Umbilical cord (tissue), 2 donors: ENCODE data around the gene ATF3. TPM values are rescaled to one million over a fixed set of nuclear protein-coding genes. Genes with fewer than 3 reads are reported as not detected.

Source experiments
- DNase-seq: peaks from one replicate; pipeline ENCODE4 v3.0.0-alpha.2; 2015; ENCODE audit warnings: low spot score
- total RNA-seq: library from RNA; depleted of rRNA; stranded (reverse); fragments of >200 nt; gene quantifications from one replicate; pipeline ENCODE4 v1.2.3, GENCODE V29; 2014; ENCODE audit warnings: low replicate concordance; ENCODE audit not compliant: insufficient read depth

Gene ATF3, protein sequence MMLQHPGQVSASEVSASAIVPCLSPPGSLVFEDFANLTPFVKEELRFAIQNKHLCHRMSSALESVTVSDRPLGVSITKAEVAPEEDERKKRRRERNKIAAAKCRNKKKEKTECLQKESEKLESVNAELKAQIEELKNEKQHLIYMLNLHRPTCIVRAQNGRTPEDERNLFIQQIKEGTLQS
- total RNA-seq = 82.1 TPM

DNA sequence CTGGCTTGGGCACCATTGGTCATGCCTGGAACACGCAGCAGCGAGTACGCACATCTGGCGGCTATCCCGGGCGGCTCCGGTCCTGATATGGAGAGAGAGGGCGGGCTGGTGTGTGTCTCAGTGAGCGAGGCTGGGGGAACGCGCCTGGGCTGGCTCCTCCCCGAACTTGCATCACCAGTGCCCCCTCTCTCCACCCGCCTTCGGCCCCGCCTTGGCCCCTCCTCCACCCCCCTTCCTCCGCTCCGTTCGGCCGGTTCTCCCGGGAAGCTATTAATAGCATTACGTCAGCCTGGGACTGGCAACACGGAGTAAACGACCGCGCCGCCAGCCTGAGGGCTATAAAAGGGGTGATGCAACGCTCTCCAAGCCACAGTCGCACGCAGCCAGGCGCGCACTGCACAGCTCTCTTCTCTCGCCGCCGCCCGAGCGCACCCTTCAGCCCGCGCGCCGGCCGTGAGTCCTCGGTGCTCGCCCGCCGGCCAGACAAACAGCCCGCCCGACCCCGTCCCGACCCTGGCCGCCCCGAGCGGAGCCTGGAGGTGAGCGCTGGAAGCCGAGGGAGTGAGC, at the start of gene ATF3:
Gene ATF3, plus strand, starts transcription at position 370 of the 567 bp plus-strand sequence. CDS start 6,261 bp downstream, outside the sequence.
- DNase-seq = peak; percentile 99

DNA sequence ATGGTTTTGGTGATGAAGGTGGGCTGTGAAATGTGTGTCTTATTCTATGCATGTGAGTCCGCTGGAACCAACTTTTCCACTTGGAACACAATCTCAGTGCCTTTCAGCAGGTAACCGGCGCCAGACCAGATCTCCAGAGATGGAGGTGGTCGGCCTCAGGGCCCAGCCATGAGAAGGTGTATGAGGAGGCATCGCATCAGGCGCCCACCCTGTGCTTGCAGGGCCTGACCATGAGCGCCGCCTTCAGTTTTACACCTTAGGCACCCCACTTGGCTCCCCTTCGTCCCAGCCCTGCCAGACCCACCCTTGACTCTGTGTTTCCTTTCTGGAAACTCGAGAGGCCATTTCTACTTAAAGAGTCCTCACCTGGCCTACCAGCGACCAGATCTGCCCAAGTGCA, 48.6 kb upstream of the ATF3 start:
- DNase-seq = no peak

DNA sequence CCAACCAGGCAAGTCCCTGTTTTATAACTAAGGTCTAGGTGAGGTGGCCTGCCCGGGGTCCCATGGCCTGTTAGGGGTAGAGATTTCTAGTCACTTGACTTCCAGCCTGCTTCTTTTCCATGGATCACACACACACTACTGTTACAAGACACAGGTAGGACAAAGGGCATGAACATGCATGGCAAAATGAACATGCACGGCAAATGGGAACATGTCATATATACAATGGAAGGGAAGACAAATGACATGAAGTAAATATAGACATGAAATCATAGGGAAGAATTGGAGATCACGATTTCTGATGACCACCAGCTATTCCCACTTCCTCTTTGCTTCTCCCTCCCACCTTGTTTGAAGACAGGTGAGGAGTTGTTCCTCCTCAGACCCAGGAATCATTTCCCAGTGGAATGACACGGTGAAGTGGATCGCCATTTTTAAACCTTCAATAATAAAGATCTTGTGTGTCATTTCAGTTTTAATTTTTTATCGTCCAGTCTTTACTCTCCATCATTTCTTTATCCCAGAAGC, 47.6 kb upstream of the ATF3 start:
- DNase-seq = no peak

DNA sequence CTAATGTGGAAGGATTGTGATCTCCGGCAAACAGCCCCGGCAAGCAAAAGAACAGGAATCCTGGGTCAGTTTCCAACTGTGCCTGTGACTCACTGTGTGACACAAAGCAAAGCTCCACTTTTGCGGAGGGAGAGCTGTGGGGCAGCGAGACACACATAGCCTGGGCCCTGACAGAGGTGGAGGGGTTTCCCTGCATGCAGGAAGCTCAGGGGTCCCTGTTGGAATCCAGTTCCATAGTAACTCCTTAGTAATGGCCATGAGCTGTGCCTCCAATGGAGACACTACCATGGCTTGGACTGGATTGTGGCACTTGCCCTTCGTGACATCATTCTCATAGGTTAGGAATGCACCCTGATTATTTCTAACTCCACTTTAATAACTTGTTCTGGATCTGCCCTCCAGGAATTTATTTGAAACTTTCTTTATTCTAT, 47.0 kb upstream of the ATF3 start:
- DNase-seq = peak; percentile 69

DNA sequence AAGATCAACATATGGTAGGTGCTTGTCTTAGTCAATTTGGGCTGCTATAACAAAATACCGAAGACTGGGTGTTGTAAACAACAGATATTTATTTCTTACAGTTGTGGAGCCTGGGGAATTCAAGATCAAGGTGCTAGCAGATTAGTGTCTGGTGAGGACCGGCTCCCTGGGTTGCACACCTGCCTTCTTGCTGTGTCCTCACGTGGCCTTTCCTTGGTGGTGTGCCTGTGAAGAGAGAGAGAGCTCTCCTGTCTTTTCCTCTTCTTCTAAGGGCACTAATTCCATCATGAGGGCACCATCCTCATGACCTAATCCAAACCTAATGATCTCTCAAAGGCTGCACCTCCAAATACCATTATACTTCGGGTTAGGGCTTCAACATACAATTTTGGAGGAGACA, 45.8 kb upstream of the ATF3 start:
- no peak for DNase-seq

DNA sequence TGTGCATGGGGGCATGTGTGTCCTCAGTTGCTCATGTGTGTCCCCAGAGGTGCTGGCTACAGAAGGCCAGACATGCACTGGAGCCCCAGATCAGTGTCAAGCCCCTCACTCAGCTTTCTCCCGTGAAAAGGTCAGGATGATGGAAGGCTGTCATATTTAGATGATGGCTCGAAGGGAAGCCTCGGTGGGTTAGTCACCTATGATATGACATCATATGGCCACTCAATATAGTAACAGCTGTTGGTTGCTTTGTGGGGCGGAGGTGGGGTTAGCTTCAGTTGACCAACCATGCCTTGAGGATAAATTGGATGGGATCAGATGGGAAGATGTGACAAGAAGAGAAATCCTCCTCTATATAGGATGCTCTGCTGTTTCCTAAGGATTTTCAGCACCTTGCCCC, 43.5 kb upstream of the ATF3 start:
- no peak for DNase-seq

DNA sequence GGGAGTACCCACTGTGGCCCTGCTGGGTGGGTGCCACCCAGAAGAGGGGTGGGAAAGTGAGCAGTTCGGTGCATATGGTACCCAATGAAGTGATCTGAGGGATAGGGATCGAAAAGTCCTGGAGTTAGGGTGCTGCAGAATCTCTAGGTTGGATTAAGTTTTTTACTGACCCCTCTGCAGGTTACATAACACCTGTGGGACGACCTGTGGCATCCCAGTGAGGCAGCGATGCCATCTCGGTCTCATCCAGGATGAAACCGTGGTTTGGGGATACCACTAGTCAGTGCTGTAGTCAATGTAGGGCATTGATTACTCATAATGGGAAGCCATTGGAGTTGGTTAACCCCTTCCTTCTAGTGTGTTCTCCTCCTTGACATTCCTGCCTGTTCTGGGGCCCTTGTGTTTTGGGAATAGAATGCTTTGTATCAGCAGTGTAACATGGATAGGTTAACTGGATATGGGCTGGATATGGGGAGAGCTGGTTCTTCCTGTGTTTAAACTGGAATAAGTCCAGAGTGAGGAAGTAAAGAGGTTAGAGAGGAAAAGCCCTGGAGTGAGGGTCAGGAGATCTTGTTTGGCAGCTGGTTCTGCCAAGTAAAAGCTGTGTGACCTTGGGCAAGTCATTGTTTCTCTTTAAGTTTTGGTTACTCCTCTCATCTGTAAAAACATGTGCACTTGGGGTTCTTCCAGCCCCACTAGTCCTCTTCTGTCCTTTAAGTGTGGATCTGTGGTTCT, 42.8 kb upstream of the ATF3 start:
- no peak for DNase-seq

DNA sequence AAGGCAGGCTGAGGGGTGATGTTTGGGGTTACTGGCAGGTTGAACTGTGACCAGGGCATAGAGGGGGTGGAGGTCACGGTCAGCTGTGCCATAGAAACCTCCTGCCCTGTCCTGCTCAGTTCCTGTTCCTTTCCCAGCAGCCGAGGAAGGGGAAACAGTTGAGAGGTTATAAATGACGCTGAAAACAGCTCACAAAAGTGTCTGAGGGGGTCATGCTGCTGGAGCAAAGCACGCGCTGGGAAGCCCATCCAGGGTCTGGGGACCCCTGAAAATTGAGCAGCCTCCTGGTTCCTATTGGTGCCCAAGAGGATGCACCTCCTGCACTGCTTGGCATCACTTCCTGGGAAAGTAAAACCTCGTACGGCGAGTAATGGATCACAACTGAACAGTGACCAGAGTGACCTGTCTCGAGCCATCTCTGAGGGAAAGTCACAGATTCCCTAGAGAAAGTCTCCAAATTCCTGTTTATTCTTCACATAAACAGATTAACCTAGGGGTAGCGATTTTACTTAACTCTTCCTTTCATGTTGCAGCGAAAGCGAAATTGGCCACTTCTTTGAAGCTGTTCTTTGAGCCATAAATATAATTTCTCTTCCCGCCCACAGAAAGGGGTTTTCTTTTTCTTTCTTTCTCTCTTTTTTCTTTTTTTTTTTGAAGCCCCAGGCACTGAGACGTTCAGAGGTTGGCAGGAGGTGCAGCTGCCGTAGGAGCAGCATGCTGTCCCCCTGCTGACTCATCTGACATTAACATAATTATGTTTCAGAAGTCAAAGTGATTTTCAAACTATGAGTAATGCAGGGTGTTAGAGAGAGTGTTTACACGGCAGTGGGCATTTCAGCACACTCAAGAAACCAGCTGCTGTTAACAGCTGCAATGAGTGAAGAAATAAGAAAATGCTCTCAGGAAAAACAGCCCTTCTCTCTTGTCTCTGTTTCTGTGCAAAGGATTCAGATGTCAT, 41.8 kb upstream of the ATF3 start:
- peak; percentile 73 for DNase-seq

DNA sequence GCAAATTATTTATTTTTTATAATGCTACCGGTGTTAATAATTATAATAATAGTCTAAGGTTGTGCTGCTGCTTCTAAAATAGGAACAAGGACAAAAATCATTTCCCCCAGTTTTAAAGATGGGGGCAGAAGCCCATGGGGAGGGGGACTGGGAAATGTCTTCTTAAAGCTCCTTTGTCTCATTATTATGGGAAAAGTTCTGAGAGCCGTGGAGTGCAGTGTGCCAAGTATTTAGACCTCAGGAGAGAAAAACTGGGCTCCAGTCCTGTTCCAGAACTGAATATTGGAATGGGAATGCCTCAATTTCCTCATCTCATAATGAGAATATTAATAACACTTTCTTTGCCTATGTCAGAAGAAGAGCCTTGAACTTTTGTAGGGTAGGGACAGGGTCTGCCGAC, 40.9 kb upstream of the ATF3 start:
- DNase-seq = no peak

DNA sequence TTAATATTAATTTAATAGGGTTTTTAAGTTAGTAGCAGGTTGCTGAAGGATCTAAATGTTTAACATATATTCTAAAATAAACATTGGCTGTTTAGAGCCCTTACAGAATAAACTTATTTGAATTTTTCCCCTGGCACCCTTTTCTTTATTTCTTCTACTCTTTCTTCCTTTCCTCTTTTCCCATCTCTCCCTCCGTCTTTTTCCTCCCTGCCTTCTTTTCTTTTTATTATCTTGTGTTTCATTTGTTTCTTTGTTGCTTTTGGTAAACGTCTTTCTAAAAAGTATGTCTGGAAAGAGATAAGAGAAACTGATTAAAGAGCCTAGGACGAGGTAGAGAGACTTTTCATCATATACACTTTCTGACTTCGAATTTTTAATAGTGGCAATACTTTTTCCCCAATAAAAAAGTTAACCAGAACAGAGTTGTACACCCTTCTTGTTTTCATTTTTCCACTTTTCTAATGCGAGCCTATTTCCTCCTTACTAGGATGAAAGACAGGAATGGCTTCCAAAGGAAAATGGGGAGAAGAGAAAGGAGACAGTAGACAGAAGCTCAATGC, 39.5 kb upstream of the ATF3 start:
- no peak for DNase-seq

DNA sequence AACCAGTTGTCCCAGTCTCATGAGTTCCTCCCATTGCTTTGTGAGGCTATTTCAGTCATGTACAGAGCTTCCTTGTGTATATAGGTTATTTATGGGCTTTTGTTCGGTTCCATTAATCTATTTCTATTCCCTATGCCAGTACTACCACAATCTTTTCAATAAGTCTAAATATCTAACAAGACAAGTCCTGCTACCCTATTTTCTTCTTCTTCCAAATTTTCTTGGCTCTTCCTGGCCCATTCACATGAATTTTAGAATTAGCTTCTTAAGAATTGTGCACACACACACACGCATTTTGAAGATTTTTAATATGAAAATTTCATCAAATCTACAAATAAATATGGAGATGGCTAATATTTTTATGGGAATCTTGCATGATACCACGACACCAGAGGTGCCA, 33.8 kb upstream of the ATF3 start:
- DNase-seq = no peak

DNA sequence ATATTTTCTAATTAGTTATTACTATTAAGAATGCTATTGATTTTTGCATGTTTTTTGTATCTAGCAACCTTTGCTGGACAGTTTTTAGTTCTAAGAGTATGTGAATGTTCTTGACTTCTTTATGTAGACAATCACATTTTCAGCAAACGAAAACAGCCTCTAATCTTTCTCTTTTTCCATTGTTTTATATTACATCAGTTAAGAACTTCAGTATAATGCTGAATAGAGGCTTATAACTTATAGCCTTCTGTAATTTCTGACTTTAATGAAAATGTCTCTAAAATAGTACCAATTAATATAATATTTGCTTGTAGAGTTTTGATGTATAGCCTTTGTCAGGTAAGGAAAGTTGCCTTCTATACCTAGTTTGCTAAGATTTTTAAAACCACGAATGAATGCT, 33.2 kb upstream of the ATF3 start:
- DNase-seq = no peak

DNA sequence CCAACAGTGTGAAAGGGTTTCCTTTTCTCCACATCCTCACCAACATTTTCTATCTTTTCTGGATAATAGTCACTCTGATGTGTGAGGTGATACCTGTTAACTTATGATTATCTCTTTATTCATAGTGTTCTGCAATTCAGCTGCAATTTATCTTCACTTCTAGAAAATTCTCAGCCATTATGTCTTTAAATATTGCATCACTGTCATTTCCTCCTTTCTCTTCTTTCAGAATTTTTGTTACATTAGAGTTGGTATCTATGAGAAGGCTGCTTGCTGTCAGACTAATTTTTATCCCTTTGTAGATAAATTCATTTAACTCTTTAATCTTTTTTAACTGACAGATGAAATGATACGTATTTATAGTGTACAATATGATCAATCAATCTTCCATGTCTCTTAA, 30.5 kb upstream of the ATF3 start:
- DNase-seq = no peak

DNA sequence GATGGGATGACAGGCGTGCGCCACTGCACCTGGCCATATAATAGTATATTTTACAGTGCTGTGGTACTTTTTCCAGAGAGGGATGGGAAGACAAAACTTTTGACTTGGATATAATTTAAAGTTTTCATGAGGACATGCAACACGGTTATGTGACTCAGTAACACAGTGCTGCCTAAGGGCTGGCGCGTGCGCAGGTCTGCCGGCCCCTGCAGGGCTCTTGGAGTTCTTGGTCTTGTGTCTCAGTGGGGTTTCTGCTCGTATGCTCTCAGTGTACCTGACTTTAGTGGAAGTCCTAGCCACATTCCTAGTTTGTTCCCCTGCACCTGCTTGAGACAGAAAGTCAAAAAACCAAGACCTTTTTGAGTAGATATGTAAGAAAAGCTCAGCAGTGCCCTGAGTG, 27.5 kb upstream of the ATF3 start:
- no peak for DNase-seq

DNA sequence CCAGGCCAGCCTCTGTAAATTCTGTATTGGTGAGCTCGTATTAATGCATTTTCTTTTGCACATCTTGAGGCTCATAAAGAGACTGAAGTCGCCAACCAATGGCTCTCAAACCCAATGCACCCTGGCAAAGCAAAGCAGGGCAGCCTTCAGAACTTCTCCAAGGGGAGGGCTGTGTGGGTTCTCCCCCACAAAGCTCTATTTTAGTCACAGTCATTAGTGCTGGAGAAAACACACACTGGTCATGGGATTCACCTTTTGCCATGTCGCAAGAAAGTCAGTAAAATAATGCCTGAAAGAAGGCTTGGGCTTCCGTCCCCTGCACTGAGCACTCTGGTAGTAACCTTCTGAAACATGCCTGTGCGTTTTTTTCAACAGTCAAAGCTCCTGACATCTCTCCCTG, 26.3 kb upstream of the ATF3 start:
- DNase-seq = no peak

DNA sequence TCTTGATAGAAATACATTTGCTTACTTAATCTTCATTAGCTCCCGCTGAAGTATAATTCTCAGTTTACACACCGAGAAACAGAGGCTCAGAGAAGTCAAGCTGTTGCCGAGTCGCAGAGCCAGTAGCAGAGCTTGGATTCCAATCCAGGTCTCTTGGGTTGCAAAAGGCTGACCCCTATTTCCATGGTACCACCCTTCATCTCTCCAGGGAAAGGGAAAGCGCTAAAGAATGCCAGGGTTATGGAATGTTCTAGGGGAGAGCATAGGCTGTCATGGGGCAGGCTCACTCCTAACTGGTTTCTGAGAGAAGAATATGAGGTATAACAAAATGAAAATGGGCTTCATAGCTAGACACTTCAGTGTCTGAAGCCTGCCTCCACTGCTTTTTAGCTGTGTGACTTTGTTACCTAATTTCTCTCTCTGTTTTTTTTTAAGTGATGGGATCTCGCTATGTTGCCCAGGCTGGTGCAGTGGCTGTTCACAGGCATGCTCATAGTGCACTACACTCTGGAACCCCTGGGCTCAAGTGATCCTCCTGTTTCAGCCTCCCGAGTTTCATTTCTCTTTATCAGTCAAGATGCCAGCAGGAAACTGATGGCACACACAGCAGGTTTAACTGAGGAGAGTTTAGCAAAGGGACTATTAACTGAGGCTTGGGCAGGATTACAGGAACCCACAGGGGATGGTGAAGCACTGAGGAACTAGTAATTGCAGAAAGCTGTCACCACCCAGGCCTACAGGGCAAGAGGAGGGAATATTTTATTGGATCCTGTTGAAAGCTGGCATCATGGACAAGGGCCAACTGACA, 25.5 kb upstream of the ATF3 start:
- DNase-seq = no peak

DNA sequence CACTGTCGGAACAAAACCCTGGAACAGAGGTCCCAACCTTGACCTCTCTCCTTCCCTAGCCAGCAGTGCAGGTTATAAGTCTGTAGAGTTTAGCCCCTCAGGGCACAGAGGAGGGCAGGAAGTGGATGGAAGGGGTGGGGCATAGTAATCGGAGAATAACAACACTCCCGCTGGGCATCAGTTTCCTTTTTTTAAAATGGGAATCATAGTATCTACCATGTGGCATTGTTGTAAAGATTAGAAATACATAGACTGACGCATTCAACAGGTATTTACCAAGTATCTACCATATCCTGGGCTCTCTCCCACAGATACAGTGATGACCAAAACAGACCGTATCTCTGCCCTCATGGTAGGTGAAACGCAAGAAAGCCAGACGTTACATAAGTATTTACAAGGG, 24.9 kb upstream of the ATF3 start:
- no peak for DNase-seq

DNA sequence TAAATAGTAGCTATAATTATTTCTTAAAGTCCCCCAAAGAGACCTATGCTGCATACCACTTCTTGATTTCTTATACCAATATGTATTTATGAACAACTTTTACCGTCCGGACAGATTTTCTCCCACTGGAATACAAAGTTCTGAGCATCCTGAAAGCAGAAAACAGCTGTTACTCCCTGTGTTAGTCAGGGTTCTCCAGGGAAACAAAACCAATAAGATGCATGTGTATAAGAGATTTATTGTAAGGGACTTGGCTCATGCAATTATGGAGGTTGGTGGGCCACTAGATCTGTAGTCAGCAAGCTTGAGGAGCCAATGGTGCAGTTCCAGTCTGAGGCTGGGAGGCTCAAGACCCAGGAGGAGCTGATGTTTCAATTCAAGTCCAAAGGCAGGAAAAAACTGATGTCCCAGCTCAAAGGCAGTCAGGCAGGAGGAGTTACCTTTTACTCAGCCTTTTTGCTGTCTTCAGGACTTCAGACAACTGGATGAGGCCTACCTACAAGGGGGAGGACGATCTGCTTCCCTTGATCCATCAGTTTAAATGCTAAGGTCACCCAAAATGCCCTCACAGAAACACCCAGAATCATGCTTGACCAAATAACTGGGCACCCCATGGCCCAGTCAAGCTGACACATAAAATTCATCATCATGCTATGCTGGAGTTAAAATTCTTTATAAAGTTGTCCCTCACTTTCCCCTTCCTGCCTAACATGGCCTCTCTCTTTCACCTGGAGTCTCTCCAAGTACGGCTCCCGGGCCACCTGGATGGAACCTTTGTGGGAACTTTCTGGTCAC, 24.3 kb upstream of the ATF3 start:
- no peak for DNase-seq

DNA sequence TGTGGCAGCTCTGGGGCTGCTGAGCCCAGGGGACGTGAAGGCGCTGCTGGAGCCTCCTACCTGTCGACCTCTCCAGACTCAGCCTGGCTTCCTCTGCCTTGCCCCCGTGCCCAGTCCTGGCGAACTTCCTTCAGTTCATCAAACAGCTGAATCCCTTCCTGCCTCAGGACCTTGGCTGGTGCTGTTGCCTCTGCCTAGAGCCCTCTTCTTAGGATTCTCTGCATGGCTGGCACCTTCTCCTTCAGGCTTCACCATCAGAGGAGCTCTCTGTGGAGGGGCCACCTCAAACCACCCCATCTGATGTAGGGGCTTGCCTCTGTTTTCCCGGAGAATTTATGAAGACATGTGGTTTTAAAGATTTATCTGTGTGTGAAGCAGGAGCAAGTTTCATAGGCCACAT, 23.4 kb upstream of the ATF3 start:
- DNase-seq = no peak
